ENCODE measurements around the gene FNDC1.
"Not testable (repeated sequence)": the region's sequence is repeated elsewhere in the genome, so short reads cannot be mapped to it uniquely, and the experiment has no call there.

Gene FNDC1

DNA sequence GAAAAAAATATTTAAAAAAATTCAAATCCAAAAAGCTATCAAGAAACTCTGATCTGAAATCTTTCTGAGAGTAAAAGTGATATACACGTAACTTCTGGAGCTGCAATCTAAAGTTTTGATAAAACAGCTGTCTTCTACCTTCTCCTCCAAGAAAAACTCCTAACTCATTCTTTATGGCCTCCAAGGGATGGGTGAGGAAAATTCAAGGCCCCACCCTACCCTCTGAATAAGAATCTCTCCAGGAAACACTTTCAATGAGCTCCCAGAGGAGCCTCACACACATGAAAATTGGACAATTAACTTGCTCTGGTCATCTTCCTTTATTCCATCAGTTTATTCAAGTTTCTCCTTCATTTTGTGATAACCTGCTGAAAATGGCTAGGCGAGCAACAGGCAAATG lies 93.4 kb downstream of the FNDC1 start:
- no peaks in the 10 kb centered on the region for H3K36me3 Mint-ChIP-seq
- no peak for DNase-seq (ENCODE audit: low spot score in 2 of 2)
- H3K4me3 Mint-ChIP-seq, result no peak overlapping the region
- H3K27me3 Mint-ChIP-seq, result peaks cover 7% of the 10 kb centered on the region
- ATAC-seq (ENCODE audit: low read depth), result no peak
- no peak overlapping the region for H3K27ac Mint-ChIP-seq
- H3K9me3 Mint-ChIP-seq, result peaks cover 1% of the 10 kb centered on the region
- H3K4me1 Mint-ChIP-seq, result no peaks in the 10 kb centered on the region

DNA sequence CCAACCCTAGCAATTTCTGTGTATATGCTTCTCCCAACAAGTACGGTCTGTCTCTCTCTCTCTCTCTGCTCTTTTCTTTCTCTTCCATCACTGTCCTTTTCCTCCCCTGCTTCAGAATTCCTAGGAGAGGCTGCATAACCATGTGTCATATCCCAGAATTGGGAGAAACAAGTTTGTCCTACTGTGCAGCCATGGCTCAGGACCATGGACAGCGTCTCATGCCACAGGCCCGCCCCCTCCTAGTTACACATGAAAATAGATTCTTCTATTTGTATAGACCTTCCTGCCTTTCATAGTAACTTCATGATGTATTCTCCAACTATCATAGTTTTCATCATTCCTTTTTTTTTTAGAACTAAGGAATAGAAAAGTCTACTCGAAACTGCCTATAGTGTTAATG lies 98.0 kb downstream of the FNDC1 start:
- H3K27me3 Mint-ChIP-seq, result peaks cover 8% of the 10 kb centered on the region

DNA sequence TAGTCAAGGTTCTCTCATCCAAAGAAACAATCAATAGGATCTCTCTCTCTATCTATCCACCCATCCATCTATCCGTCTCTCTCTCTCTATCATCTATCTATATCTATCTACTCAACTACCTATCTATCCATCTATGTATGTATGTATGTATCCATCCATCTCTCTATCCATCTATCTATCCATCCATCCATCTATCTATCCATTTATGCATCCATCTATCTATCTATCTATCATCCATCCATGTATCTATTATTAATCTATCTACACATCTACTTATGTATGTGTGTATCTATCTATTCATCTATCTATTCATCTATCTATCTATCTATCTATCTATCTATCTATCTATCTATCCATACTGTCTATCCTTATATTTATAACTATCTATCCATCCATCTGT lies 99.3 kb downstream of the FNDC1 start:
- H3K9me3 Mint-ChIP-seq, result peaks cover 1% of the 10 kb centered on the region
- ATAC-seq (ENCODE audit: low read depth), result no peak
- no peak for DNase-seq (ENCODE audit: low spot score in 2 of 2)
- H3K4me3 Mint-ChIP-seq, result no peak overlapping the region
- H3K27me3 Mint-ChIP-seq, result peaks cover 6% of the 10 kb centered on the region
- H3K27ac Mint-ChIP-seq, result no peak overlapping the region
- no peaks in the 10 kb centered on the region for H3K4me1 Mint-ChIP-seq
- H3K36me3 Mint-ChIP-seq, result no peaks in the 10 kb centered on the region

More for the DNA sequence above, 98.0 kb downstream of the FNDC1 start:
- Mint-ChIP-seq H3K36me3 (no peaks in the 10 kb centered on the region), H3K27ac (no peak overlapping the region), H3K4me3 (no peak overlapping the region), H3K9me3 (peaks cover 1% of the 10 kb centered on the region), H3K4me1 (no peaks in the 10 kb centered on the region)
- DNase-seq (ENCODE audit: low spot score in 2 of 2), result no peak
- no peak for ATAC-seq (ENCODE audit: low read depth)

DNA sequence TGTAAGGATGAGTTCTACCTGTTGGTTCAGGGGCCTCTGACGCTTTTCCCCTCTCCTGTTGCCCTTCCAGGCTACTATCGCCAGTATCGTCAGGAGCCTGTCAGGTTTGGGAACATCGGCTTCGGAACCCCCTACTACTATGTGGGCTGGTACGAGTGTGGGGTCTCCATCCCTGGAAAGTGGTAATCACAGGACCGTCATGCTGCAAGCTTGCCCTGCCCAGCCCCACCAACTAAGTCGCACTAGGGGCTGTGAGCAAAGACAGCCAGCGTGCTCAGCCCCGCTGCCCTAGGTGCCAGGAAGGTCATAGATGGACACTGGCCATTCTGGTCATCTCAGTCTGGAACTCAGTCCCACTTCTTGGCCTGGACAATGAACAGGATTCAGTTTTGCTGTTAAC lies 102.1 kb downstream of the FNDC1 start:
- Mint-ChIP-seq H3K27me3 (peaks cover 14% of the 10 kb centered on the region), H3K4me3 (no peak overlapping the region), H3K27ac (no peak overlapping the region), H3K9me3 (peaks cover 1% of the 10 kb centered on the region), H3K4me1 (no peaks in the 10 kb centered on the region), H3K36me3 (no peaks in the 10 kb centered on the region)
- ATAC-seq (ENCODE audit: low read depth), result no peak
- no peak for DNase-seq (ENCODE audit: low spot score in 2 of 2)

DNA sequence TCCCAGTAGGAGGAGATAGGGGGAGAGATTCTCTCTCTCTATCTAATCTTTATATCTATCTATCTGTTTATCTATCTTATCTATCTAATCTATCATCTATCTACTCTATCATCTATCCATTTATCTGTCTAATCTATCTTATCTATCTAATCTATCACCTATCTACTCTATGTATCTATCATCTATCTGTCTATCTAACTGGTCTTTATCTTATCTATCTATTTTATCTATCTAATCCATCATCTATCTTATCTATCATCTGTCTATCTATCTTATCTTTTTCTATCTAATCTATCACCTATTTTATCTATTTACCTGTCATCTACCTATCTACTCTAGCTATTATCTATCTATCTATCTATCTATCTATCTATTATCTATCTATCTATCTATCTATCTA lies 109.4 kb downstream of the FNDC1 start:
- H3K36me3 Mint-ChIP-seq, result no peaks in the 10 kb centered on the region
- no peak overlapping the region for H3K27ac Mint-ChIP-seq
- DNase-seq (ENCODE audit: low spot score in 2 of 2) (no peak), ATAC-seq (ENCODE audit: low read depth) (no peak)
- H3K9me3 Mint-ChIP-seq, result peaks cover 2% of the 10 kb centered on the region
- H3K27me3 Mint-ChIP-seq, result peaks cover 15% of the 10 kb centered on the region
- no peaks in the 10 kb centered on the region for H3K4me1 Mint-ChIP-seq
- no peak overlapping the region for H3K4me3 Mint-ChIP-seq

DNA sequence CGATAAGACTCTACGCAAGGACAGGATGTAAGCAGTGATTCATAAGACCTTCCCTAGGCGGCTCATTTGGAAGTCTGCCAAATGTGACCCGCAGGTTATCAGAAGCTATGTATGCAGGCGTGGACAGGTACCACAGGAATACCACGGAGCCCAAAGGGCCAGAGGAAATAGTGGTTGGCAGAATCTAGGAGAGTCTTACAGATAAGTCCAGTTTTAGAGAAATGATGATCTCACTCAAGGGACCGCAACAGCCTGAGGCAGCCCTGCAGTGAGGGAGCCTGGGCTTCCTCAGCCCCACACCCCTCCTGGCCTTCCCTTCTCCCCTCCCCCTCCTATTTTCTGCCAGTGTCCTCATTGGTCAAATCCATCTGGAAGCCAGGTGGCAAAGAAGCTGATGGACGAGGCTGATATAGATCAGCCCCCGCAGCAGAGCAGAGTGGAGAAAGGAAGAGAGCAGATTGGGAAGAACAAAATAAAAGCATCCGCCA lies 110.6 kb downstream of the FNDC1 start:
- Mint-ChIP-seq H3K9me3 (peaks cover 2% of the 10 kb centered on the region), H3K36me3 (no peaks in the 10 kb centered on the region), H3K4me3 (no peak overlapping the region), H3K27me3 (peaks cover 15% of the 10 kb centered on the region), H3K27ac (no peak overlapping the region), H3K4me1 (no peaks in the 10 kb centered on the region)
- DNase-seq (ENCODE audit: low spot score in 2 of 2) (no peak), ATAC-seq (ENCODE audit: low read depth) (no peak)

DNA sequence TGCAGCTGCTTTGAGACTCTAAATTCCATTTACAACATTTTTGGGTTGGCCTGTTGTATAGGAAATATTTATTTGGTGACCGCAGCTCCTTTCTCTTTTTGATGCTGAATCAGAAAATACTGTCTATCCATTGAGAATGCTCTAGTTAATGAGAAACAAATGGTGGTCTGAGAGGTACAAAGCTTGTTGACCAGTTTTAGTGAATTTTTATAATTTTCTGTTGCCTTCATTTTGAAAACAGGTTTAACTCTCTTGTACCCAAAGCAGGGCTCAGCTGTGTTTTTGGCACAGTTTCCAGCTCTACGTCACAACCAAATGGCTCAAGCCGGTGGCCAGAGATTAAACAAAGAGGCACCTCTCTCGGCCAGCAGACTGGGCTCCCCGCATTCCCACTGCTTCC lies 113.2 kb downstream of the FNDC1 start:
- ATAC-seq (ENCODE audit: low read depth) (no peak), DNase-seq (ENCODE audit: low spot score in 2 of 2) (no peak)
- H3K9me3 Mint-ChIP-seq, result peaks cover 6% of the 10 kb centered on the region
- no peak overlapping the region for H3K4me3 Mint-ChIP-seq
- H3K36me3 Mint-ChIP-seq, result no peaks in the 10 kb centered on the region
- peaks cover 7% of the 10 kb centered on the region for H3K27me3 Mint-ChIP-seq
- no peaks in the 10 kb centered on the region for H3K4me1 Mint-ChIP-seq
- no peak overlapping the region for H3K27ac Mint-ChIP-seq

DNA sequence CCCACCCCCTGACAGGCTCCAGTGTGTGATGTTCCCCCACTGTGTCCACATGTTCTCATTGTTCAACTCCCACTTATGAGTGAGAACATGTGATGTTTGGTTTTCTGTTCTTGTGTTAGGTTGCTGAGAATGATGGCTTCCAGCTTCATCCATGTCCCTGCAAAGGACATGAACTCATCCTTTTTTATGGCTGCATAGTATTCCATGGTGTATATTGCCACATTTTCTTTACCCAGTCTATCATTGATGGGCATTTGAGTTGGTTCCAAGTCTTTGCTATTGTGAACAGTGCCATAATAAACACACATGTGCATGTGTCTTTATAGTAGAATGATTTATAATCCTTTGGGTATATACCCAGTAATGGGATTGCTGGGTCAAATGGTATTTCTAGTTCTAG lies 115.5 kb downstream of the FNDC1 start:
- H3K4me3 Mint-ChIP-seq; H3K36me3 Mint-ChIP-seq; DNase-seq (ENCODE audit: low spot score in 2 of 2); ATAC-seq (ENCODE audit: low read depth); H3K4me1 Mint-ChIP-seq; H3K27me3 Mint-ChIP-seq; H3K9me3 Mint-ChIP-seq; H3K27ac Mint-ChIP-seq: not testable (repeated sequence)

DNA sequence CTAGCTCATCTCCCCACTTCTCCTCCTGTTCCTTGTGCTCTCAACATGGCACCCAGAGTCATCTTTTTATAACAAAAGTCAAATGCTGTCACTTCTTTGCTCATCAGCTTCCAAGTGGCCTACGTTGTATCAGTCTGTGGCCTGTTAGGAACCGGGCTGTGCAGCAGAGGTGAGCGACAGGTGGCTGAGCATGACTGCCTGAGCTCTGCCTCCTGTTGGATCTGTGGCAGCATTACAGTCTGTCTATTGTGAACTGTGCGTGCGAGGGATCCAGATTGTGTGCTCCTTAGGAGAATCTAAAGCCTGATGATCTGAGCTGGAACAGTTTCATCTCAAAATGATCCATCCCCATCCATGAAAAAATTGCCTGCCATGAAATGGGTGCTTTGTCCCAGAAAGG lies 129.6 kb downstream of the FNDC1 start:
- Mint-ChIP-seq H3K27me3 (peaks cover 7% of the 10 kb centered on the region), H3K4me1 (no peaks in the 10 kb centered on the region), H3K36me3 (no peaks in the 10 kb centered on the region), H3K4me3 (no peak overlapping the region), H3K9me3 (peaks cover 5% of the 10 kb centered on the region), H3K27ac (no peak overlapping the region)
- ATAC-seq (ENCODE audit: low read depth), result no peak
- DNase-seq (ENCODE audit: low spot score in 2 of 2), result no peak

DNA sequence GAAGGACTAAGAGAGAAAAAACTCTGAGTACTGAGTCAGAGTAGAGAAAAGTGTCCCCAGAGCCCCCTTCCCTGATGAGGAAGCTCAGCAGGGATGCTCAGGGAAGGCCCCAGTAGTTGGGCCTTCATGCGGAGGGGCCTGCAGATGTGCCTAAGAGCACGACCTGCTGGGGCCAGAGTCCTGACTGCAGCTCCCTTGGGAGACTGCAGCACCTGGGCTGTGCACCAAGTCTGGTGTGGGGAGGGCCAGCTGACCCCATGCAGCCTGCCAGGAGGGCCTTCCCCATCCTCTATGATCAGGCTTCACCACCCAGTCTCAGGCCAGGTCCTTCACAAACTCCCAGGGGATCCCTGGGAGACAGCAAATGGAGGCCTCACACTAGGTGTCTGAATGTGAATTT lies 130.4 kb downstream of the FNDC1 start:
- no peak for ATAC-seq (ENCODE audit: low read depth)
- Mint-ChIP-seq H3K4me3 (no peak overlapping the region), H3K4me1 (no peaks in the 10 kb centered on the region), H3K27me3 (peaks cover 9% of the 10 kb centered on the region), H3K36me3 (no peaks in the 10 kb centered on the region), H3K27ac (no peak overlapping the region), H3K9me3 (peaks cover 2% of the 10 kb centered on the region)
- DNase-seq (ENCODE audit: low spot score in 2 of 2), result no peak

DNA sequence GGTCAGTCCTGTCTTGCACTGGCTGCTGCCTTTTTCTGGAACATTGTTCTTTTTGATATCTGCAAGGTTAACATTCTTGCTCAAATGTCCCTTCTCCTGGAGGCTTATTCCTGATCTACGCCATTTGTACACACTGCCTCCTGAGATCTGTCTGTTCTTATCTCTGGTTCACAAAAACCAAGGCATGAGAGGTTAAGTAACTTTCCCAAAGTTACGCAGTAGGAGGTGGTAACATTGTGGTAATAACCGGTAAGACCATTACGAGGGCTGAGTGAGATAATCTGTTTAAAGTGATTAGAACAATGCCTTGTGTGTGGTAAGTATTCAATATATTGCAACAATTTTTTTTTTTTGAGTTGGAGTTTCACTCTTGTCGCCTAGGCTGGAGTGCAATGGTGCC lies 132.1 kb downstream of the FNDC1 start:
- Mint-ChIP-seq H3K9me3 (peaks cover 2% of the 10 kb centered on the region), H3K36me3 (no peaks in the 10 kb centered on the region), H3K4me3 (no peak overlapping the region), H3K4me1 (no peaks in the 10 kb centered on the region), H3K27ac (no peak overlapping the region), H3K27me3 (peaks cover 10% of the 10 kb centered on the region)
- DNase-seq (ENCODE audit: low spot score in 2 of 2) (no peak), ATAC-seq (ENCODE audit: low read depth) (no peak)

DNA sequence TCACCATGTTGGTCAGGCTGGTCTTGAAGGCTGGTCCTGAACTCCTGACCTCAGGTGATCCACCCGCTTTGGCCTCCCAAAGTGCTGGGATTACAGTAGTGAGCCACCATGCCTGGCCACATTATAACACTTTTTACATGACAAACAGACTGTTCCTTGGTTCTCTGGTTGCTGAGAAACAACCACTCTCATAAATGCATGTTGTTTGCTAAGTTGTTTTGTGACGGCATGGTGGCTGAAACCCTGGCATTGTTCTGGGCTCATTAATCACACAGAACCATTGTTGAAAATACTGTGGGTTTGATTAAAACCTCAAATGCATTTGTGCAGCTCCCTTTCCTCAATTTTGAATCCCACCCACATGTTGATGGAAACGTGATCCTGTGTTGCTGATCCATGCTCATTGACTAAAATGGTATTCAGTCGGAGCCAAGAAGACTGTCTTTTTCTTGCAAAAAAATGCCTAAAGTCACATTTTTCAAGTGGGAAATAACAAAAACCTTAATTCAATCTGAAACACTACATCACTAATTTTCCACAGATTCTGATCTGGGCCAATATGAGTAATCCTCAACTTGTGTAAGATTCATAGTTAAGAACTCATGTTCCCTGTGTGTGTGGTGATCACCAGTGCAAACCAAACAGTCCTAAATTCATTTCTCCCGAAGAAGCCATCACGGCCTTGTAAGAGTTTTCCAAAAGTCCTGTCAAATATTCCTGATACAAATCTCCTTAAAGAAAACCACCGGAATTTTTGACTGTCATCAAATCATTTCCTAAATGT lies 132.8 kb downstream of the FNDC1 start:
- Mint-ChIP-seq H3K4me1 (no peaks in the 10 kb centered on the region), H3K36me3 (no peaks in the 10 kb centered on the region), H3K4me3 (no peak overlapping the region), H3K27me3 (peaks cover 10% of the 10 kb centered on the region), H3K27ac (no peak overlapping the region), H3K9me3 (peaks cover 2% of the 10 kb centered on the region)
- ATAC-seq (ENCODE audit: low read depth) (no peak), DNase-seq (ENCODE audit: low spot score in 2 of 2) (no peak)

DNA sequence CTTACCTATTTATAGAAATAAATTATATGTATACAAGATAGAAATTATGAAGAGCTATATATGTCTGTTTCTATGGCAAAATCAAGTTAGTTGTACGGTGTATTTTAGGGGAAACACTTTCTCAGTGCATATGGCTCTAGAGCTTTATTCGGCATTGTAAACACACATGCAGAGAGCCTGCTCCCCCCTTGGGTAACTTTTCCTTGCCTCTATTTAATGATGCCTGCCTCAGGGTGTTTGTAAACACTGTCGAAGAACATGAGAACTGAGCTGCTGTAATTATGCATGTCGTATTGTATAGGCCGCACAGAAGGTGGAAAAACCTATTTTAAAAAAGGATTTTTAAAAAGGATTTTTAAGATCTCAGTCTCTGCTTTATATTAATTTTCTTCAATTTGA lies 133.4 kb downstream of the FNDC1 start:
- peaks cover 2% of the 10 kb centered on the region for H3K9me3 Mint-ChIP-seq
- no peaks in the 10 kb centered on the region for H3K4me1 Mint-ChIP-seq
- DNase-seq (ENCODE audit: low spot score in 2 of 2) (no peak), ATAC-seq (ENCODE audit: low read depth) (no peak)
- H3K36me3 Mint-ChIP-seq, result no peaks in the 10 kb centered on the region
- no peak overlapping the region for H3K27ac Mint-ChIP-seq
- no peak overlapping the region for H3K4me3 Mint-ChIP-seq
- peaks cover 10% of the 10 kb centered on the region for H3K27me3 Mint-ChIP-seq

DNA sequence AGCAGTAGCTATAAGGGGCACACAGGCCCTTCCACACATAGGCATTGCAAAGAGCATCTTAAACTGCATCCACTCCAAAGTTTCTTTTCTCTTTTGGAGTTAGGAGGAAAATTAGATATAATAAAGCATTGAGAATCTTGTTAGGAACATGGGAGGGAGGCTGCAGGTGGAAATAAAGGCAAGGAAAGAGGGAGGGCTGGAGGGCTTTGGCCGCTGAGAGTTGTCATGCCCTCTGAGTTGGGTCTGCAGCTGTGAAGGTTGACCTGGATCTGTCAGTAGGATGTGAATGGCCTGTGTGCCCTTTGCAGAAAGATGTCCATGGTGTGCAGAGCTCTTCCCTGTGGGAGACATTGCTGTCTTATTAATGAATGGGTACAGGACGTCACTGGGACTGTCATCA lies 134.0 kb downstream of the FNDC1 start:
- ATAC-seq (ENCODE audit: low read depth), result no peak
- no peak for DNase-seq (ENCODE audit: low spot score in 2 of 2)
- Mint-ChIP-seq H3K4me3 (no peak overlapping the region), H3K4me1 (no peaks in the 10 kb centered on the region), H3K27me3 (peaks cover 8% of the 10 kb centered on the region), H3K27ac (no peak overlapping the region), H3K9me3 (no peaks in the 10 kb centered on the region), H3K36me3 (no peaks in the 10 kb centered on the region)

DNA sequence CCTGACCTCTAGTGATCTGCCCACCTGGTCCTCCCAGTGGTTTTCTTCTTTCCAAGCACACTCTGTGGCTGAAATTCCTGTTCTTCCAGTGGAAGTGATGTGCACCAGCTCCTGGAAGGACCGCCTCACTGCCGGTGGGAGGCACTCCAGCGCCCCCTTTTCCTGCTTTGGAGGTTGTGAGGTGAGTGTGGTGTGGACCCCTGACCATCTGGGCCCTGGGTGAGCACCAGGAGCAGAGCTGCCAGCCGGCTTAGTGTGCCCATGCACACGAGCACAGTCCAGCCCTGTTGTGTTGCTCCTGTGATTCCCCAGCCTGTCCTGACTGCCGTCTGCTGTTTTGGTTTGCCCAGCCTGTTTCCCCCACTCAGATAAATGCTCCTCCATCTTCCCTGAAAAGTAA lies 134.6 kb downstream of the FNDC1 start:
- H3K27me3 Mint-ChIP-seq, result peaks cover 6% of the 10 kb centered on the region

More for the DNA sequence above, 134.6 kb downstream of the FNDC1 start:
- Mint-ChIP-seq H3K4me3 (no peak overlapping the region), H3K9me3 (no peaks in the 10 kb centered on the region), H3K4me1 (no peaks in the 10 kb centered on the region), H3K36me3 (no peaks in the 10 kb centered on the region), H3K27ac (no peak overlapping the region)
- no peak for DNase-seq (ENCODE audit: low spot score in 2 of 2)
- ATAC-seq (ENCODE audit: low read depth), result no peak
